DOHH2 (cell line): Measurements from ENCODE around the gene NPLOC4.

ENCODE experiments used
- EZH2phosphoT487 ChIP-seq: fragments of 200-600 bp; sonication (generic); IDR thresholded peaks from 2 replicates; pipeline ENCODE4 v1.6.1; 2017; ENCODE audit warnings: borderline replicate concordance, mild to moderate bottlenecking, antibody characterized with exemption, low read length, moderate library complexity, mixed read lengths
- TF ChIP-seq, protein P1 (sequence below): fragments of 200-600 bp; sonication (generic); IDR thresholded peaks from one replicate; pipeline ENCODE4 v1.5.1; 2014; ENCODE audit warnings: antibody characterized with exemption, mild to moderate bottlenecking, low read depth, low read length; ENCODE audit not compliant: poor library complexity, severe bottlenecking

- TF ChIP-seq, protein P1, sequence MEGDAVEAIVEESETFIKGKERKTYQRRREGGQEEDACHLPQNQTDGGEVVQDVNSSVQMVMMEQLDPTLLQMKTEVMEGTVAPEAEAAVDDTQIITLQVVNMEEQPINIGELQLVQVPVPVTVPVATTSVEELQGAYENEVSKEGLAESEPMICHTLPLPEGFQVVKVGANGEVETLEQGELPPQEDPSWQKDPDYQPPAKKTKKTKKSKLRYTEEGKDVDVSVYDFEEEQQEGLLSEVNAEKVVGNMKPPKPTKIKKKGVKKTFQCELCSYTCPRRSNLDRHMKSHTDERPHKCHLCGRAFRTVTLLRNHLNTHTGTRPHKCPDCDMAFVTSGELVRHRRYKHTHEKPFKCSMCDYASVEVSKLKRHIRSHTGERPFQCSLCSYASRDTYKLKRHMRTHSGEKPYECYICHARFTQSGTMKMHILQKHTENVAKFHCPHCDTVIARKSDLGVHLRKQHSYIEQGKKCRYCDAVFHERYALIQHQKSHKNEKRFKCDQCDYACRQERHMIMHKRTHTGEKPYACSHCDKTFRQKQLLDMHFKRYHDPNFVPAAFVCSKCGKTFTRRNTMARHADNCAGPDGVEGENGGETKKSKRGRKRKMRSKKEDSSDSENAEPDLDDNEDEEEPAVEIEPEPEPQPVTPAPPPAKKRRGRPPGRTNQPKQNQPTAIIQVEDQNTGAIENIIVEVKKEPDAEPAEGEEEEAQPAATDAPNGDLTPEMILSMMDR: no peak
- no peak for TF ChIP-seq EZH2phosphoT487
Measured at GRCh38 chr17:81567191-81567590, 69.7 kb downstream of the NPLOC4 start.
